Inferior parietal cortex (tissue), 1 donor: ENCODE results near the gene CDK5.

Experiments
- DNase-seq: peaks from one replicate; pipeline ENCODE4 v3.0.0-alpha.2; 2016; ENCODE audit errors: extremely low spot score

The CDK5 gene

DNA sequence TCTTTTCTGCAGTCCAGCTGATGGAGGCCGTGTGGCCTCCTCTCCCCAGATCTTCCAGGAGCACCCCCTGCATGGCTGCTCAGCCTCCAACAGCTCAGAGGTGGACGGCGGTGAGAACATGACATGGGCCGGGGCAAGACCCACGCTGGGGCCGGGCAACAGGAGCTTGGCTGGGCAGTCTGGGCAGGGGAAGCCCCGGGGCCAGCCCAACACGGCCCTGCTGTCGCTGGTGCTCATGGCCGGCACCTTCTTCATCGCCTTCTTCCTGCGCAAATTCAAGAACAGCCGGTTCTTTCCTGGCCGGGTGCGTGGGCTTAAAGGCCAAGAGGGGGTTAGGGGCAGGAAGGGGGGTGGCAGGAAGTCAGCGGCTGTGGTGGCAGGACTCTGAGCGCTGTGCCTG, 16.3 kb upstream of the CDK5 start:
- no peak for DNase-seq

DNA sequence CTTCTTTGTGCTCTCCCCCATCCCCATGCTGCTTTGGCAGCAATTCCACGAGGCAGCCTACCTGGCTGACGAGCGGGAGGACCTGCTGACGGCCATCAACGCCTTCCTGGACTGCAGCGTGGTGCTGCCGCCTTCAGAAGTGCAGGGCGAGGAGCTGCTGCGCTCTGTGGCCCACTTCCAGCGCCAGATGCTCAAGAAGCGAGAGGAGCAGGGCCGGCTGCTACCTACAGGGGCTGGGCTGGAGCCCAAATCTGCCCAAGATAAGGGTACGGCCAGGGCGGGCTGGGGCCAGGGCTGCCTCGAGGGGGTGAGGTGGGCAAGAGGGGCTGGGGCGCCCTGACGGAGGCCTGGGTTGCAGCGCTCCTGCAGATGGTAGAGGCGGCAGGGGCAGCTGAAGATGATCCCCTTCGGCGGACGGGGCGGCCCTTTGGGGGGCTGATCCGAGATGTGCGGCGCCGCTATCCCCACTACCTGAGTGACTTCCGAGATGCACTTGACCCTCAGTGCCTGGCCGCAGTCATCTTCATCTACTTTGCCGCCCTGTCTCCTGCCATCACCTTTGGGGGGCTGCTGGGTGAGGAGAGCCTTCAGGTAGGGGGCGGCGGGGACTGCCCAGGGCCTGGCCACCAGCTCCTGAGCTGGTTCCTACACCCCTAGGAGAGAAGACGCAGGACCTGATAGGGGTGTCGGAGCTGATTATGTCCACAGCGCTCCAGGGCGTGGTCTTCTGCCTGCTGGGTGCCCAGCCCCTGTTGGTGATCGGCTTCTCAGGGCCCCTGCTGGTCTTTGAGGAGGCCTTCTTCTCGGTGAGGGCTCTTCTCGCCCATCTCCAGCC, 13.6 kb upstream of the CDK5 start:
- no peak for DNase-seq

DNA sequence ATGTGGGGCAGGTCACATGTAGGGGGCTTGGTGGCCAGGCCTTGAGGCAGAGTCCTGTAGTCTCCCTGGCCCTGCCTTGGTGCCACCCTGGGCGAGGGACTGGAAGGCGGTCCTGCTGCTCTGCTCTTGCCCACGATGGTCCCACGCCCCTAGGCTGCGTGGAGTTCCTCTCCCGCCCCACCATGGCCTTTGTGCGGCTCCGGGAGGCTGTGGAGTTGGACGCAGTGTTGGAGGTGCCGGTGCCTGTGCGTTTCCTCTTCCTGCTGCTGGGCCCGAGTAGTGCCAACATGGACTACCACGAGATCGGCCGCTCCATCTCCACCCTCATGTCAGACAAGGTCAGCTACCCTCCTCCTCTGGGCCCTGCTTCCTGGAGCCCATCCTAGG, 12.9 kb upstream of the CDK5 start:
- DNase-seq, result no peak

DNA sequence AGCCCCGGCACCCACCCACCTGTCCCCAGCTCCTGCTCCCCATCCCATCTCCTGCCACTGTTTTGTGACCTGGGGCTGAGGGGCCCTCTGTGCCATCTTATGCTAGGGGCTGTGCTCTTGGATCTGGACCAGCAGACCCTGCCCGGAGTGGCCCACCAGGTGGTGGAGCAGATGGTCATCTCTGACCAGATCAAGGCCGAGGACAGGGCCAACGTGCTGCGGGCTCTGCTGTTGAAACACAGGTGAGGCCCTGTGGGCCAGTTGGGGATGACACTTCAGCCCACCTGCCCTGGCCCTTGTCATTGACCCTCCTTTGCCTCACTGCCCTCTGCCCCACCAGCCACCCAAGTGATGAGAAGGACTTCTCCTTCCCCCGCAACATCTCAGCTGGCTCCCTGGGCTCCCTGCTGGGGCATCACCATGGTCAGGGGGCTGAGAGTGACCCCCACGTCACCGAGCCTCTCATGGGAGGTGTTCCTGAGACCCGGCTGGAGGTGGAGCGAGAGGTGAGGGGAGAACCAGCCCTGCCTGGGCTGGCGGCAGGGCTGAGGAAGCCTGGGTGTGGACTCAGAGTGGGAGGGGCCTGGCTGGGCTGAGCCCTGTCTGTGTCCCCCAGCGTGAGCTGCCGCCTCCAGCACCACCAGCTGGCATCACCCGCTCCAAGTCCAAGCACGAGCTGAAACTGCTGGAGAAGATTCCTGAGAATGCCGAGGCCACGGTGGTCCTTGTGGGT, 12.3 kb upstream of the CDK5 start:
- DNase-seq, result no peak

DNA sequence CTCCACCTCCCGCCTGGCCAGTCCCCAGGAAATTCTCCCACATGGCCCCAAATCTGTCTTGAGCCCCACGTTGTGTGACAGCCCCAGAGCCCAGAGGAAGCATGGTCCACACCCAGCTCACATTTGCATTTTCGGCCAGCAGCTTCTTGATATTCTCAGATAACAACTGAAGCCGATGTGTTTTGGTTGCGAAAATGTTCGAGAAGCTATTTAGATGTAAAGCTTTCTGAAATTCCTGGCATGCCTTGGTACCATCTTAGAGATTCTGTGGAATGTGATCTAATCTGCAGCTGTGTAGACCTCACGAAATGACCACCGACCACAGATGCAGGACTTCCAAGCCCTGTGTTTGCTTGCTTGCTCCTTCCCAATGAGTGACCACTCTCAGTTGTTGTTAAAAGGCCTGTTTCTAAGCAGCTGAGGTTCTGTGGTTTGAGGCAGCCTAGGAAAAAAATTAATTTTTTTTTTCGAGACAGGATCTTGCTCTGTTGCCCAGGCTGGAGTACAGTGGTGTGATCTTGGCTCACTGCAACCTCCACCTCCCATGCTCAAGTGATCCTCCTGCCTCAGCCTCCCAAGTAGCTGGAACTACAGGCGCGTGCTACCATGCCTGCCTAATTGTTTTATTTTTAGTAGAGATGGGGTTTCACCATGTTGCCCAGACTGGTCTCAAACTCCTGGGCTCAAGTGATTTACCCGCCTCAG, 10.5 kb upstream of the CDK5 start:
- DNase-seq, result no peak

DNA sequence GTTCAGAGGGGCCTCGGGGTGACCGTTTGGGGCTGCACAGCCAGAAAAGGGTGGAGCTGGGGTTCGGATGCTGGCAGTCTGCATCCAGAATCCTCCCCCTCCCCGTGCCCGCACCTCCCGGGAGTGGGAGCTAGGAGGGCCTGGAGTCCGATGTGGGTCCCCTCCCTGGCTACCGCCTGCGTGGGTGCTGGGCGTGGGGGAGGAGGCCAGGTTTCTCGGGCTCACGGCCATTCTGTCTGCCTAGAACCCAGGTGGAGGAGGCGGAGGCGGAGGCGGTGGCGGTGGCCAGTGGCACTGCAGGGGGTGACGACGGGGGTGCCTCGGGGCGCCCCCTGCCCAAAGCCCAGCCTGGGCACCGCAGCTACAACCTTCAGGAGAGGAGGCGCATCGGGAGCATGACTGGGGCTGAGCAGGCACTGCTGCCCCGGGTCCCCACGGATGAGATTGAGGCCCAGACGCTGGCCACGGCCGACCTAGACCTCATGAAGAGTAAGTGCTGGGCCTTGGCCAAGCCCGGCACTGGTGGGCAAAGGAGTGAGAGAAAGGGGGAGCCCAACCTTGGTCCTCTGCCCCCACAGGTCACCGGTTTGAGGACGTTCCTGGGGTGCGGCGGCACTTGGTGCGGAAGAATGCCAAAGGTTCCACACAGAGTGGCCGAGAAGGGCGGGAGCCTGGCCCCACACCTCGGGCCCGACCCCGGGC, 8.7 kb upstream of the CDK5 start:
- no peak for DNase-seq

DNA sequence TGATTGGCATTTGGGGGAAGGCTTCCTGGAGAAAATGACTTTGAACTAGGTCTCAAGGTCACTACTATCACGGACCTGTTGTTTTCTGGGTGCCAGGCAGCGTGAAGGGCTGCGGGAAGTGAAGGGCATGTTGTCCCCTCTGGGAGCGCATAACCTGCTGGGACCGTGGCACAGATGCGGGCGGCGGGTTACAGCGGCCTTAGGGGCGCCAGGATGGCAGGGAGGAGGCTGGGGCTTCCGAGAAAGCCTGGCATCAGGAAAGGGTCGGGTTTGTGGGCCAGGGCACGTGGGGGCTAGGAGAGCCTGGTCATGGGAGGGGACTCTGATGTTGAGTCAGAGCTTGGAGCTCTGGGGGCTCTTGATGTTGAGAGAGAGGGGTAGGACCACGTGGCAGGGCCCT, 7.8 kb upstream of the CDK5 start:
- no peak for DNase-seq

DNA sequence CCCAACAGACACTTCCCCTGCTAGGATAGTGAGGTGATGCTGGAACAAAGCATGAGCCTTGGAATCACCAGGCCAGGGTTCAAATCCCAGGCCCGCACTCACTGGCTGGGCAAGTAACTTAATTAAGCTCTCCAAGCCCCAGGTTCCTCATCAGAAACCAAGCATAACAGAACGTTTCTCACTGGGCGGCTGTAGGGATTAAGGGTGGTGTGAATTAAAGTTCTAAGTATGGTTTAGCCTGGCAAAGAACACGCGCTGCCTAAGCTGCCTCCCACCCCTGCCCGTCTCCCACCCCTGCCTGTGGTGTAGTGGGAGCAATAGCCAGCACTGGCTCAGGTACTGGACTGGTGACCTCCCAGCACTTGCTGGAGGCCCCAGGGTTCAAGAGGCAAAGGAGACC, 7.3 kb upstream of the CDK5 start:
- DNase-seq, result no peak

DNA sequence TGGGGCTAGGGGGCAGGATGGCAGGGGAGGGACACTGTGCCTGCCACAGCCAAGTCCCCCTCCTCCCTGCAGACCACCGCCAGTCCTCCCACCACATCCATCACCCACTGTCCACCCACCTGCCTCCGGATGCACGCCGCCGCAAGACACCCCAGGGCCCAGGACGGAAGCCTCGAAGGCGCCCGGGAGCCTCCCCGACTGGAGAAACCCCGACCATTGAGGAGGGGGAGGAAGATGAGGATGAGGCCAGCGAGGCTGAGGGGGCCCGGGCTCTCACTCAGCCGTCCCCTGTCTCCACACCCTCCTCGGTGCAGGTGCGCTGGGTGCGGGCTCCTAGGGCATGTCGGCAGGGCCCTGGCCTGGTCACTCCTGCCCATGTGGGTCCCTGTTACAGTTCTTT, 6.8 kb upstream of the CDK5 start:
- no peak for DNase-seq

DNA sequence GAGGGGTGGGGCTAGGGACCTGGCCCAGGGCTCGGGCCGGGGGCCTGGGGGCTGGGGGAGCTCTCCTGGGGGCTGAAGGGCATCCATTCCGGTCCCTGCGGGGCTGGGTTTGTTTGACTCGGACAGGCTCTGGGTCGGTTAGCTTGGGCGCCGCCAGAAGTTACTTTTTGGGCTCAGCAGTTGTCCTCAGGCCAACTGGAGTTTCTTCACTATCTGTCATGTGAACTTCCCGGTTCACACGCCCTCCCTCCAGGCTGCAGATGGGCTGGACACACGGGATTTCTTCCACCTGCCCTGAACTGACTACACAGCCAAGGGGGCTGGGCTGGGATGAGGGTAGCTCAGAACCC, 5.5 kb upstream of the CDK5 start:
- no peak for DNase-seq

DNA sequence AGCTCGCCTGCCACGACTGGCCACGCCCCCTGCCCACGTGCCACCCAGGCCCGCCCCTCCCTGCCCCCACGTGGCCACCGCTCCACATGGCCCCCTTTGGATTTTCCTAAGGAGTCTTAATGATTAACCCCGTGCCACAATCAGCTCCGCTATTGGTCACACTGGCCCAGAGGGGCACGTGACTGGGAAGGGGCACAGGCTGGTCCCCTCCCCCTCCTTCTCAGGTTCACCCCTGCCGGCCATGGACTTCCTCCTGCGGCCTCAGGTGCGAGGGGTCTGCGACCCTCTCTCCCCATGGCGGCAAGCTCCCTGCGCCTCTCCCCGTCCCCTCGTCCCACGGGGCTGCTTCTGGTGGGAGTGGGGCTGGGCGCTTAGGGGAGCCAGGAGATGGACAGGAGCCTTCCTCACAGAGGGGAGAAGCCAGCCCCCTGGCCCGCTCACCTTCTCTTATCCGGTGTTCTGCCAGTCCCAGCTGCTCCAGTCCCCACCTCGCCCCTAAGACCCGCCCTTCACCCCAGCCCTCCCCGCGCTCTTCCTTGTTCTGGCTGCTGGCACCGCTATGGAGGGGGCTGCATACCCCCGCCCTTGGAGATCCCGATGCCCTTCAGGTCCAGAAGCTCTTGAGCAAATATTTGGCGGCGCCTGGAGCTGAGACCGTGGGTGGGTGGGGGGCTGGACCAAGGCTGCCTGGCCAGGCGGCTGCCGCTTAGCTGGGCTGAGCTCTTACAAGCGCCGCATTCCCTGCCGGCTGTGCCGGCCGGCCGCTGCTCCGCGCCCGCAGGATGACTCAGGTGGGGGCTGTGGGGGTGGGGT, 4.9 kb upstream of the CDK5 start:
- no peak for DNase-seq

DNA sequence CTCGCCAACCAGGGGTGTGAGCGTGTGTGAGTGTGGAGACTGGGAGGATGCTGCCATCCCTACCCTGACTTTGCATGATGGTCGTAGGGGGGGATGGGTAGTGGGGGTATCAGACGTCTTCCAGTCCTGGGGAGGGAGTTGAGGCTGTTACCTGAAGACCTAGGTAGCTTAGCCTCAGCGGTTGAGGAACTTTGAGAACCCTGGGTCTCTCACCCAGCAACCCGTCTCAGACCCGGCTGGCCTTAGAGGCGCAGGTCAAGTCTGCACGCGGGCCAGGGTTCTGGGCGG, 4.4 kb upstream of the CDK5 start:
- no peak for DNase-seq

DNA sequence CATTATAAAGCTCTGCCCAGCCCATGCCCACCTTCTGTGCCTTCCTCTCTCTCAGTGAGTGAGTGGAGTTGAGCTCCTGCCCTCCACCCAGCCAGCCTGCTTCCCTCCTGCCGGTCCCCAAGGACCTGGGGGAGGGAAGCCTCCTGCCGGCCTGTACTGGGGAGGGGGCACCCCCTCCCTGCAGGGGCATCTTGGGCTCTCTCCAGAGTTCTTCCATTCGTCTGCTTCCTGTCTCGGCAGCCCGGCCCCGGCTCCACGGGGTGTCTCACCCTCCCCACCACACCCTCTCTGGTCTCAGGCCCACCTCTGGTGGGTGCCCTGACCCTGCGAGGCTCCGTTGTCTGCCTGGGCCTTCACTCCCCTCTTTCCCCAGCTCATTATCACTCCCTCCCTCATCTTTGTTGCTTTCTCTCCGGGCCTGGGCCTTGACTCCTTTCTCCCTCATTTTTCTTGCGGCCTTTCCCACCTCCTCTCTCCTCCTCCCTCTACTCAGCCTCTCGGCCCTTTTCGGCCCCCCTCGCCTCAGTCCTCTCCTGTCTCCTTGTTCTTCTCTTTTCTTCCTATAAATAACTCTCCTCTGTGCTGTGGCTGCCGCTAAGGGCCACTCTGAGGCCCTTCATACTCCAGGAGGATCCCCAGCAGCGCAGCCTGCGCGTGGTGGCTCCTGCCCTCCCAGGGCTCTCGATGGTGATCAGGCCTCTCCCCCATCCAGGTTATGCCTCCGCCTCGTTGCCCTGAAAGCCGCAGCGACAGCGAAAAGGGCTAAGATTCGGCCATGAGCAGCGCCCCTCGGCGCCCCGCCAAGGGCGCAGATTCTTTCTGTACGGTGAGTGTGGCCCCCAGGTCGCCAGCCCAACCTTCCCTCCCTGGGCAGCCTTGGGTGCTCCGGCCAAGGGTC, 3.8 kb upstream of the CDK5 start:
- DNase-seq, result no peak

DNA sequence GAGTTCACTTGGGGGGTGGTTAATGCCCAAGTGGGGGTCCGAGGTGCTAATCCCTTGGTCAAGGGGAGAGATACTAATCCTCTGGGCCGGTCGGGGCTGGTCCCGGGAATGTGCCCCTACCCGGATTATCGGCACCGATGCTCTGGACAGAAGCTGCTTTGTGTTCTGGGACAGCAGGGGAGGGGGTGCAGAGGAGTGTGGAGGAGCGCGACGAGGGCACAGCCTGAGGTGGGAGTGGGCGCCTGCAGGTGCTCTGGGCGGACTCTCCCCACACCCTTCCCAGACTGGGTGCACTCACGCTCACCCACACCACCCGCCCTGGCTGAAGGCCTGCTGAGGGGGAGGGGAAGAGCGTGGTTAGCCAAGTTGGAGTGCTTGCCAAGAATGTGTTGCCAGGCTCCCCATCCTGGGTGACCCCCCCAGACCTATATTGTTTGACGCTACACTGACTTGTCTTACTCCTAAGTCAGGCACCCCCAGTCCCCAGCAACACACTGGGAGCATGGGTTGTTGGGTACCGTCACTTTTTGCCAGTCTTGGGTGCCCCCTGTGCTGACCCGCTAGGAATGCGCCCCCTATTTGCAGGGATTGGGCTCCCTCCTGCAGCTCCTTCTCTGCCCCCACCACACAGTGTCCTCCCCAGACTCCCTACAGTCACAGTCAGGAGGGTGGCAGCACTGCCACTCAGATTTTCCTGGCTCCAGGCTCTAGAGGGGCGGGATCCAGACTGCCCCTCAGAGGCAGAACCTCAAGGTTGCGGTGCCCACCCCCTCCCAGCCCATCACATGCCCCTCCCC, 2.9 kb upstream of the CDK5 start:
- no peak for DNase-seq

DNA sequence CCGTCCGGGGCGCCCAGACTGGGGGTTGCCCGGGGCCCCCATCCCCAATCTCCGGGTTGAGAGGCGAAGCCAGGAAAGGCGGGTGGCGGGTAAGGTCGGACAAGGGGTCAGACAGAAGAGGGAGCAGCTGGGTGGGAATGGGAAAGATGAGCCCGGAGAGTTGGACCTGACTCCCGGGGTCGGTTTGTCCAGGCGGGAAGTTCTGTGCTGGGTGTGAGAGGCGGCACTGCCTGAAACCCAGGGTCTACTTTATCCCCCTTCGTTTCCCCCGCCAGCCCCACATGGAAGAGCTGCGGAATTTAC, 2.4 kb upstream of the CDK5 start:
- DNase-seq, result no peak

DNA sequence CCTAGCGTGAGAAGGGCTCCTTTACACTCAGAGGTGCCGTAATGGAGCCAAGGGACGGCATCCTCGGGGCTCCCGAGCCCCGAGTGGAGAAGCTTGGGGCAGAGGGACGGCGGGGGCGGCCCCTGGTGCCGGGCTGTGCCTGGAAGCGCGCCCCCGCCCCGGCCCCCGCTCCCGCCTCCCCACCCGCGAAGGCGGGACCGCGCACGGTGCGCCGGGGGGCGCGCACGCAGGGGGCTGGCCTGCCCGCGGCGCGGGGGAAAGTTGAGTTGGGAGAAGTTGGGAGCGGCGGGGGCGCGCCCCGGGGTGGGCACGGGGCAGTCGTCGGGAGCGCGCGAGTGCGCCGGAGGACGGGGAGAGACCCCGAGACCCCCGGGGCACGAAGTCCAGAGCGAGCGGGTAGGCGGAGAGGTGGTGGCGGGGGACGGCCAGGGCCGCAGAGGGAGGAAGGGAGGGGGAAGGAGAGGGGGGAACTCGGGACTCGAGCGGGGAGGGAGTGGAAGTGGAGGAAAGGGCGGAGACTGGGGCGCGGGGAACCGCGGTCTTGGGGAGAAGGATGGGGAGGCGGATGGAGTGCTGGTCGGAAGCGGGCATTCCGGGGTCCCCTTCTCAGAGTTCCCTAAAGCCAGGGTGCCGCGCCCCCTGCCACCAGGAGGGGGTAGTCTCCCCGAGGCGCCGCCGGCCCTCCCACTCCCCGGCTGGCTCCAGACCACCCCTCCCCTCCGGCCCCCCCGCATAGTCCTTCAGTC, 1.8 kb upstream of the CDK5 start, which contains the start of gene SLC4A2:
Gene SLC4A2 (plus strand): TSS at position 223 of the 746 bp plus-strand sequence. CDS start 2,399 bp downstream, outside the sequence.
- DNase-seq, result peak; percentile 75

DNA sequence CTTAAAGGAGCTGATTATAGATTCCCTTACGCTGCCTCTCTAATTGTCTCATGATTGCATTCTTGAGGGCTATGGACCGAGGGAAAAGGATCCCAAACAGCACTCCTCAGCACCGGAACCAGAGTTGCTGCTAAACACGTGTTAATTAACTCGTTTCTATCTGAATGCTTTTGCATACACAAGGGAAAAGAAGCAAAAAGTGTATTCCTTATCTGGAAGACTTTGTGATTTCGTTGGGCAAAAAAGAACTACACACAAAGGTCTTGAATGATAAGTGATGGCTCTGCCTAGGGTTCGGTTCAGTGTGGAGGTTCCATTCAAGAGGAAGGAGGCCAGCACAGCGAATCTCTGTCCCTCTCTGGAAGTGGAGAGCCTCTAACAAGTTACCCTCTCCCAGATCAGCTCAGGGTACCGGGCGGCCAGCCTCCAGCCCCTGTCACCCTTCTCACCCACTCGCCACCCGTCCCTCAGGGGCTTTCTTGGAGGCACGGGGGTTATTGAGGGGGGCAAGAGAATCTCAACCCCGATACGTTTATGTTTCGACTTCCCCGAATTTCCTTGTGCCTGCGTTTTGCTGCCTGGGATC, 1.2 kb upstream of the CDK5 start:
- DNase-seq, result peak; percentile 56

DNA sequence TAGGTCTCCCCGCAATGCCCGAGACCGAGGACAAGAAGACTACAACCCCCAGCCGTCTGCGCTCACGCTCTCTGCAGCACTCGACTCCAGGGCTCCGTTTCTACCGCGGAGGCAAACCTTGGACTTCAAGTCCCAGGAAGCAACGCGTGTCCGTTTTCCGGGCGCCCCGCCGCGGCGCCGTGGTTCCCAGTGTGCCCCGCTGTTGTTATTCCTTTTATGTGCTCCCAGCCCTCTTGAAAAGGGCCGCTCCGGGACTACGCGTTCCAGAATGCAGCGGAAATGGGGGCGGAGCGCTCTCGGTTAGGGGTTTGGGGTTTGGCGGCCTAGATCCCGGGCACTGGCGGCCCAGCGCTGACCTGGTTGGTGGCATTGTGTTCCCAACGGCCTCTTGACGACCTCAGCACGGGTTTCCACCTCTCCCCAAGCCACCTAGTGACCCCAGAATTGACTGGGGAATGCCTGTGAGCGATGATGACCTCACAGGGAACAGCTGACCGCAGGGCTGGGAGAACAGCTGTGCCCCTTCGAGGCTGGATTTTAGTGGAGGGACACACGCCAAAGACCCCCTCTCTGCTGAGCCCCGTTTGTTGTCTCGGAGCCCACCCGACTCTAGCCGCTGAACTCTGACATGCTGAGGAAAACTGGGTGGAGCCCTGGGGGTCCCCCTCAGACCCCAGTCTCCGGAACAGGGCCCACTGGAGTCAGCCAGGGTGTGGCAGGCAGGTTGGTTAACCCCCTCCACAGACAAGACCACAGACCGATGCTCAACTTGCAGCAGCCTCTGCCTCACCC, 488 bp upstream of the CDK5 start:
- peak; percentile 99 for DNase-seq
